ENCODE data around the gene DCST1.

DCST1 gene

GRCh38 chr1:155001425-155001674 is 32.3 kb upstream of the DCST1 start:
- TF ChIP-seq CTCF (IDR thresholded peaks at IDR 0.05; ENCODE audit: control extremely low read depth, extremely low read depth, low read depth, missing control alignments), result no peak
- DNase-seq (ENCODE audit: extremely low spot score), result no peak
- ChIA-PET CTCF (interaction anchor here (0.8 to 13.3 kb wide), 5 partner anchors 13 to 46 kb away, joined by 3 to 175 read pairs (median 43); partner anchors contain the start of genes FLAD1, PBXIP1 and PYGO2), POLR2A (interaction anchor here (0.8 to 1.0 kb wide), 3 partner anchors 50 to 139 kb away, joined by 3 to 4 read pairs (median 3); partner anchors contain the start of gene ADAM15)

DNA sequence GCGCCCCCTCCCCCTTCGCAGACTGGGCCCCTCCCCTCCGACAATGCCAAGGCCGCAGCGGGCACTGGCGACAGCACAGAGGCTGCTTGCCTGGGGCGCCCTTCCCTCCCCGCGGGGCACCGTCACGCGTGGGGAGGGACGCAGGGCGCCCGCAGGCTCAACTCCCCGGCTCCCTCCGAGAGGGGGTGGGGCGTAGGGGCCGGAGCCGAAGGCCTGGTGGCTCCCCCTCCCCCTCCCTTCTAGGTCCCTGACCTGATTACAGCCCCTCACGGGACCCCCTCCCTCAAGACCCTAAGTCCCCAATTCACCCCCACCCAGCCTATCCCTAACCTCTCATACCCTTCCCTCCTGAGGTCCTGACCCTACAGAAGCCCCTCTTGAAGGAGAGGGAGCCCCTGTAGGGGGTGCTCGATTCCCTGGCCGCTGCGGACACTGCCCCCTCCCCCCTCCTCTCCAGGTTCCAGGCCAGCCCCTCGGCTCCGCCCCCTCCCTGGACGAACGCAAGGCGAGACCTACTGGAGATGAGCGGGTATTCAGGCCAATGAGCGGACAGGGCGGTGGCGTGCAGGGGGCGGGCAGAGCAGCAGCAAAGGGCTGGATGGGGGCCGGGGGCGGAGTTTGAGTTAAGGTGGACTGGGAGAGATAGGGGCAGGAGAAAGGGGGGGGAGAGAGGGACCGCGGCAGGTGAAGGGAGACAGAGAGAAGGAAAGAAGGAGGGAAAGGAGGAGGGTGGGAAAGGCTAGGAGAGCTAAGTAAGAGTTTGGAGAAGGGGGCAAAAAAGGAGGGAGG is 31.8 kb upstream of the DCST1 start:
- peak; percentile 45 for TF ChIP-seq CTCF (IDR thresholded peaks at IDR 0.05; ENCODE audit: control extremely low read depth, extremely low read depth, low read depth, missing control alignments)
- peak; percentile 99 for DNase-seq (ENCODE audit: extremely low spot score)
- ChIA-PET CTCF (interaction anchor here (0.8 to 13.3 kb wide), 6 partner anchors 14 to 47 kb away, joined by 3 to 175 read pairs (median 24); partner anchors contain the start of genes FLAD1, PBXIP1 and PYGO2), POLR2A (interaction anchor here (0.6 to 1.0 kb wide), 4 partner anchors 49 to 1237 kb away, joined by 3 to 5 read pairs (median 4); partner anchors contain the start of gene ADAM15)

DNA sequence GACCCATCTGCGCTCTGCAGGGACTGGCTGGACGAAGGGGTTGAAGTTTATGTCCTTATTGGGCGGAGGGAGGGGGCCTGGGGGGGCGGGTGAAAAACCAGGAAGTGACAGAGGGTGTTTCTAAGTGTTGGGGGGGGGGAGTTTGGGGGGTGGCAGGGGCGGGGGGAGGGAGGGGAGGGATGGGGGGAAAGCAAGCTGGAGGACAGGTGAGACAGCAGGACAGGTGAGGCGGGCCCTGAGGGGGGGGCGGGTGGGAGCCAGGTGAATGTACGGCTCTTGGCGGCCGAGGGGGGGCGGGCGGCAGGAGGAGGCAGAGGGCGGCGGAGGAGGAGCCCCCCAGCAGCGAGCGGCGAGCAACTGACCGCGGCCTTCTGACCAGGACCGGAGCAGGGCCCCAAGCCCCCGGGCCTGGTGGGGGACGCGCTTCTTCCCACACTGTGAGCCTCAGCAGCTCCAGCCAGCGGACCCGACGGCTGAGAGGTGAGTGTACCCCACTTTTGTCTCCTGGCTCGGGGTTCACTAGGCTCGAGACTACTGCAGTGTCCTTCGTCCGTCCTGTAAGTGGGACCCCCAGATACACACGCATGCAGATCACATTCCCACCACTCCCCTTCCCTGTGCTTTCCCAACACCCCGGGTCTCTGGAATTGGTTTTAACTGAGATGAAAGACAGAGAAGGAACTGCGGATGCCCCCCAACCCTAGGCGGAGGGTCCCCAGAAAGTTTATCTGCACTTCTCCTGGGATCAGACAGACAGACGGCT is 31.0 kb upstream of the DCST1 start, which contains the start of gene ZBTB7B:
Gene ZBTB7B, plus strand, starts transcription at position 339 of the 763 bp plus-strand sequence. CDS start 11,859 bp downstream, outside the sequence.
- DNase-seq (ENCODE audit: extremely low spot score), result peak; percentile 74
- CTCF ChIA-PET, result interaction anchor here (0.8 to 13.3 kb wide), 2 partner anchors 14 kb away, joined by 3 to 175 read pairs; no protein-coding TSS in a partner anchor
- POLR2A ChIA-PET, result interaction anchor here (0.6 kb wide), 1 partner anchor 1238 kb away, joined by 5 read pairs; no protein-coding TSS in a partner anchor
- TF ChIP-seq CTCF (IDR thresholded peaks at IDR 0.05; ENCODE audit: control extremely low read depth, extremely low read depth, low read depth, missing control alignments), result no peak

DNA sequence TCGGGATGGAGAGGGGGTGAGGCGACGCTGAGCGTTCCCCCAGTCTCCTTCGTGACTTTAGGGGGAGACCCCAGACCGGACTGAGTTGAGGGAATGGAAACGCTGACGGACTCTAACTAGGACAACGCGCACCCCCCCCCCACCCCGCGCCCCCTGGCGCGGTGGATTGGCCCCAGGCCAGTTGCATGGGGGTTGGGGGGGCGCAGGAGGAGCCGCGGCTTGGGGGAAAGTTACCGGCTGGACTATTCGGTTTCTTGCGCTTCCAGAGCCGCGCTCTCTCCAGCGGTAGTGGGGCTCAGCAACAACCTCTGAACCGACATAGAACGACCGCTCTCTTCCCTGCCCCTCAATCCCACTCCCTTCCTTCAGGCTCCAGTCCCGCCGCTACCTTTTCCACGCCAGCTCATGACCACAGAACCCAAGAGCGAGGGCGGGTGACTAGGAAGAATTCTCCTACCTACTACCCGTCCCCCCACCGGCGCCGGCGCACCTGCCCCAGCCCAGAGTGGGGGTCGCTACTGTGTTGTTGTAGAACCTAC is 30.3 kb upstream of the DCST1 start:
- ChIA-PET CTCF (interaction anchor here (13.3 kb wide), 1 partner anchor 13 kb away, joined by 175 read pairs; no protein-coding TSS in a partner anchor), POLR2A (interaction anchor here (0.7 kb wide), 1 partner anchor 397 kb away, joined by 3 read pairs; no protein-coding TSS in a partner anchor)
- no peak for DNase-seq (ENCODE audit: extremely low spot score)
- TF ChIP-seq CTCF (IDR thresholded peaks at IDR 0.05; ENCODE audit: control extremely low read depth, extremely low read depth, low read depth, missing control alignments), result no peak

- TF ChIP-seq CTCF (IDR thresholded peaks at IDR 0.05; ENCODE audit: control extremely low read depth, extremely low read depth, low read depth, missing control alignments), result no peak
- no peak for DNase-seq (ENCODE audit: extremely low spot score)
- CTCF ChIA-PET, result interaction anchor here (1.4 to 13.3 kb wide), 2 partner anchors 13 to 48 kb away, joined by 3 to 175 read pairs; partner anchors contain the start of gene PBXIP1
- POLR2A ChIA-PET, result interaction anchor here (0.7 kb wide), 1 partner anchor 398 kb away, joined by 3 read pairs; no protein-coding TSS in a partner anchor
These were observed 29.8 kb upstream of the DCST1 start for GRCh38 chr1:155003766-155004351.

Data from GM10248 (cell line).